Measurements from ENCODE around the gene RCBTB1. TPM values are rescaled to one million over a fixed set of nuclear protein-coding genes. Genes with fewer than 3 reads are reported as not detected.

The RCBTB1 gene
- total RNA-seq, 1 experiment from 2014 or later, result 26.1 TPM

DNA sequence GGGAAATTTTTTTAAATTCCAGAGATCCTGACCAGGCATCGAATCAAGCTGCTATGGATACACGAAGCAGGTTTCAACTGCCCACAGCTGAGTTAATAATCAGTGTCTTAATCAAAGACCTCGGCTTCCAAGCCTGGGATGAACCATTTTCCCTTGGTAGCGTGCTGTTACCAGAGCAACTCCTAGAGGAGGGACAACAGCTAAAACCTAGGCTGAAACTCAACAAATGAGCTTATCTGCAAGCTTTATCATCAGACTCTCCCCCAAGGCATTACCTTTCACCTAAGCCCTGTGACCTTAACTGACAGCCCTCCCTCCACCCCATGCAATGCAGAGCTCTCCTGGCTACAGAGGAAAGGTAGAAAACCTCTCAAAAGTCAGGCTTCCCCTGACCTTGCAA is 39.7 kb downstream of the RCBTB1 start:
- no peak overlapping the region for H2BK5ac ChIP-seq (ENCODE audit: insufficient read length, low read length)
- no peak overlapping the region for H3K27ac Mint-ChIP-seq
- no peak overlapping the region for H3K27ac ChIP-seq (ENCODE audit: insufficient read length, low read depth, low read length)
- H3K4ac ChIP-seq (ENCODE audit: low read depth, low read length), result no peak overlapping the region
- H3K9me3 ChIP-seq (ENCODE audit: control insufficient read depth, low read depth, low read length), result no peaks in the 10 kb centered on the region
- H2BK12ac ChIP-seq (ENCODE audit: insufficient read length, low read depth, low read length), result no peak overlapping the region
- H3T11ph ChIP-seq (ENCODE audit: low read length), result no peak overlapping the region
- H3K4me2 ChIP-seq (ENCODE audit: insufficient read depth, insufficient read length, low read length), result no peak overlapping the region
- H3K27me3 Mint-ChIP-seq (ENCODE audit: low read depth), result no peaks in the 10 kb centered on the region
- H3K4me1 Mint-ChIP-seq, result peaks cover 4% of the 10 kb centered on the region in 2 experiments; a peak in 1 of 4 replicates
- H4K8ac ChIP-seq (replicated peaks; ENCODE audit: insufficient read length, low read depth, low read length), result no peak overlapping the region
- peaks cover 4% of the 10 kb centered on the region for H3K79me1 ChIP-seq (ENCODE audit: insufficient read depth, low read depth, low read length, poor library complexity, severe bottlenecking)
- H3K9me3 Mint-ChIP-seq, result no peaks in the 10 kb centered on the region
- H3K18ac ChIP-seq (ENCODE audit: insufficient read length, low read depth, low read length), result no peak overlapping the region
- no peaks in the 10 kb centered on the region for H3K27me3 ChIP-seq (ENCODE audit: insufficient read depth, low read length)
- H3K9ac ChIP-seq (ENCODE audit: extremely low read depth, insufficient read length, low read length), result no peak overlapping the region
- H3K56ac ChIP-seq (ENCODE audit: insufficient read length, low read depth, low read length), result no peak overlapping the region
- no peak overlapping the region for H2BK20ac ChIP-seq (ENCODE audit: low read depth, low read length, poor library complexity, severe bottlenecking)
- no peaks in the 10 kb centered on the region for H3K4me1 ChIP-seq (ENCODE audit: insufficient read depth, low read length)
- H4K5ac ChIP-seq (ENCODE audit: insufficient read length, low read depth, low read length), result no peak overlapping the region
- H3K23me2 ChIP-seq (ENCODE audit: insufficient read length, low read depth, low read length, poor library complexity, severe bottlenecking), result no peaks in the 10 kb centered on the region
- no peak overlapping the region for H3K23ac ChIP-seq (ENCODE audit: insufficient read length, low read depth, low read length)
- no peak overlapping the region for H2AFZ ChIP-seq (ENCODE audit: low read length)
- peaks cover 13 to 66% (median 32%) of the 10 kb centered on the region in 3 experiments; a peak in 6 of 7 replicates for H3K36me3 Mint-ChIP-seq (ENCODE audit: insufficient read depth in 1 of 3, low read depth in 3 of 3)
- H3K79me2 ChIP-seq (ENCODE audit: insufficient read depth, low read length), result no peaks in the 10 kb centered on the region
- no peak overlapping the region for H3K4me3 Mint-ChIP-seq
- no peaks in the 10 kb centered on the region for H4K20me1 ChIP-seq (ENCODE audit: control insufficient read depth, insufficient read depth, insufficient read length)
- no peak overlapping the region for H4K91ac ChIP-seq (ENCODE audit: insufficient read length, low read depth, low read length)
- H2BK15ac ChIP-seq (ENCODE audit: low read depth, low read length), result no peak overlapping the region
- no peak for DNase-seq
- no peak overlapping the region for H3K14ac ChIP-seq (ENCODE audit: insufficient read depth, low read length)
- TF ChIP-seq, protein P1, sequence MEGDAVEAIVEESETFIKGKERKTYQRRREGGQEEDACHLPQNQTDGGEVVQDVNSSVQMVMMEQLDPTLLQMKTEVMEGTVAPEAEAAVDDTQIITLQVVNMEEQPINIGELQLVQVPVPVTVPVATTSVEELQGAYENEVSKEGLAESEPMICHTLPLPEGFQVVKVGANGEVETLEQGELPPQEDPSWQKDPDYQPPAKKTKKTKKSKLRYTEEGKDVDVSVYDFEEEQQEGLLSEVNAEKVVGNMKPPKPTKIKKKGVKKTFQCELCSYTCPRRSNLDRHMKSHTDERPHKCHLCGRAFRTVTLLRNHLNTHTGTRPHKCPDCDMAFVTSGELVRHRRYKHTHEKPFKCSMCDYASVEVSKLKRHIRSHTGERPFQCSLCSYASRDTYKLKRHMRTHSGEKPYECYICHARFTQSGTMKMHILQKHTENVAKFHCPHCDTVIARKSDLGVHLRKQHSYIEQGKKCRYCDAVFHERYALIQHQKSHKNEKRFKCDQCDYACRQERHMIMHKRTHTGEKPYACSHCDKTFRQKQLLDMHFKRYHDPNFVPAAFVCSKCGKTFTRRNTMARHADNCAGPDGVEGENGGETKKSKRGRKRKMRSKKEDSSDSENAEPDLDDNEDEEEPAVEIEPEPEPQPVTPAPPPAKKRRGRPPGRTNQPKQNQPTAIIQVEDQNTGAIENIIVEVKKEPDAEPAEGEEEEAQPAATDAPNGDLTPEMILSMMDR (conservative IDR thresholded peaks at IDR 0.05), result no peak
- no peak overlapping the region for H2AK5ac ChIP-seq (ENCODE audit: insufficient read length, low read length)
- WGBS (ENCODE audit: extremely low coverage, insufficient read length, low lambda C conversion rate), result no CpG with 5 or more reads among the region's 4 CpGs
- no peak overlapping the region for H2BK120ac ChIP-seq (ENCODE audit: low read depth, low read length, poor library complexity, severe bottlenecking)

All from H9 (cell line).